HG02642 (cell line): Measurements from ENCODE around the gene PPP1R12C.

ENCODE experiments used
- ATAC-seq: cut with Tn5 transposase; IDR thresholded peaks from one replicate; pipeline ENCODE4 v1.9.1; 2021; ENCODE audit warnings: mild to moderate bottlenecking; ENCODE audit not compliant: unreplicated experiment, poor library complexity

PPP1R12C gene

DNA sequence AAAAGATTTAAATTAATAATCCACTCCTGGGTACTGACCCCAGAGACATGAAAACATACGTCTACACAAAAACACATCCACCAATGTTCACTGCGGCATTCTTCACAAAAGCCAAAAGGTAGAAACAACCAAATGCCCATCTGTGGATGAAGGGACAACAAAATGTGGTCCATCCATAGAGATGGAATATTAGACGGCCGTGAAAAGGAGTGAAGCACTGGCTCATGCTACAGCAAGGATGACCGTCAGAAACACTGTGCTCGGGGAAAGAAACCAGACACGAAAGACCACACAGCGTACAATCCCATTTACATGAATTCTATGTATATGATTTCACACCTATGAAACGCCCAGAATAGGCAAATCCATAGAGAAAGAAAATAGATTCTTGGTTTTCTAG, 60.6 kb downstream of the PPP1R12C start:
- ATAC-seq, result no peak

DNA sequence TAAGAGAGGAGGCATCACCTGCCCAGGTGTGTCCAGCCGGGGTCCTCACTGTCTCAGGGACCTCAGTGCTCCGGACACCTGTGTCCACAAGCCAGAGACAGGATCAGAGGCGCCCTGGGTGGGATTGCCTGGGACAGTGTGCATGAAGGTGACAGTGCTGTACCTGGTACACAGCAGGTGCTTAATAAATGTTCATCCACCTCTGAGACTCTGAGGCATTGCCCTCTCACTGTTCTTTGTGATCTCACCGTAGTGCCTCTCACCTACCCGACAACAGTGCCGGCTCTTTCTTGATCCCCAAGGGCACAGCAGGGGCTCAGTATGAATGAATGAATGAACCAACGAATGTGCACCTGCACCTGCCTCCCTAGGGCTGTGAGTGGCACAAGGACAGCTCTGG, 63.7 kb downstream of the PPP1R12C start:
- ATAC-seq, result no peak

DNA sequence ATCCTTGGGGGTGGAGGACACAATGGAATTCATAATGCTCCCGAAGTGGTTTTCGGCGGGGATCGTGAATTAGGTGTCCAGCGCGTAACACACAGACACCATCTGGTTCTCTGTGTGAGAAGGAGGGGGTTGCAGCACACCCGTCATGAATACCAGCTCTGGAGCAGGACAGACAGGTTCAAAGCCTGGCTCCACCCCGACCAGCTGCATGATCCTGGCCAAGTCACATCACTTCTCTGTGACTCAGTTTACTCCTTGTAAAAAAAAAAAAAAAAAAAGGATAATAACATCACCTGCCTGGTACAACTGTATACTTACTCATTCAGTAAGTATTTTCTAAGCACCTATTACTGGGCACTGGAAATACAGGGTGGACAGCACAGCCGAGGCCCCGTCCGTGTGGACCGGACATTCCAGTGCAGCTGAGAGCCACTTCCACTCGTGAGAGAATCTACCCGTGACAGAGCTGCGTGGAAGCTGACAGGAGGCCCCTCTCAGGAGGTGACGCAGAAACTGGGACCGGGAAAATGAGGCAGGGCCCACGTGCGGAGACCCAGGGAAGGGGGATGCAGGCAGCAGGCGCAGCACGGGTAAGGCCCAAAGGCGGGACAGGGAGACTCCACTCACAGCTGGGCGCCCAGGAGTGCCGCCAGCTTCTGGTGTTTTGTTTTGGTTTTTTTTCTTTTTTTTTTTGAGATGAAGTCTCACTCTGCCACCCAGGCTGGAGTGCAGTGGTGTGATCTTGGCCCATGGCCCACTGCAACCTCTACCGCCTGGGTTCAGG, 66.5 kb downstream of the PPP1R12C start:
- ATAC-seq, result no peak

DNA sequence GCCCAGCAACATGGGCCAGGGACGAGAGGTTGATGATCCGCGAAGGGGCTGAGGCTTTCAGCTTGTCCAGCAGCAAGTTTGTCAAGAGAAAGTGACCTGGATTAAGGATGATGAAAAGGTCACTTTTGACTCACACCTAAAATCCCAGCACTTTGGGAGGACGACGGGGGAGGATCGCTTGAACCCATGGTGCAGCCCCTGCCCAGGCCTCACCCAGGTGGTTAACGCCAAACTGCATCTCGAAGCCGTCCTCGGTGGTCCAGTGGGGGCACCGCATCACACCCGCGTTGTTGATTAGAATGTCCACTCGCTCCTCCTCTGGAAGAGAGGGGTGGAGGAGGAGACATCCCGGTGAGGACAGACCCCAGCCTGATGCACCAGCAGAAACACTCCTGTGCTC, 69.0 kb downstream of the PPP1R12C start:
- no peak for ATAC-seq

DNA sequence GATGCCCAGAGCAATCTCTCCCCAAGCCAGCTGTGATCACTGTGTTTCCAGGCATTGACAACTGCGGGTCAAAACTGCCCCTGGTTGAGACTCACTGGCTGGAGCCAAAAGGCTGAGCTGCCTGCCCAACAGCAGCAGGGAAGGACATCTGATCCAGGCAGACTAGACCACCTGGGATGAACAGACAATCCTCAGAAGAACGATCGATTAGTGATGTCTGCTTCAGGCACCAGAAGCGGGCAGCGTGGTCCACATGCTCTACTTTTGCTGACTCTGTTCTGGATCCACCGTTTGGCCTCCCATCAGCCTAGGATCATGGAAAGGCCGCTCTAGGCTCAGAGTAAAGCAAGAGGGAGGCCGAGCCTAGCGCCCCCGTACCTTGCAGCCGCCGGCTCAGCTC, 69.5 kb downstream of the PPP1R12C start:
- ATAC-seq, result no peak

DNA sequence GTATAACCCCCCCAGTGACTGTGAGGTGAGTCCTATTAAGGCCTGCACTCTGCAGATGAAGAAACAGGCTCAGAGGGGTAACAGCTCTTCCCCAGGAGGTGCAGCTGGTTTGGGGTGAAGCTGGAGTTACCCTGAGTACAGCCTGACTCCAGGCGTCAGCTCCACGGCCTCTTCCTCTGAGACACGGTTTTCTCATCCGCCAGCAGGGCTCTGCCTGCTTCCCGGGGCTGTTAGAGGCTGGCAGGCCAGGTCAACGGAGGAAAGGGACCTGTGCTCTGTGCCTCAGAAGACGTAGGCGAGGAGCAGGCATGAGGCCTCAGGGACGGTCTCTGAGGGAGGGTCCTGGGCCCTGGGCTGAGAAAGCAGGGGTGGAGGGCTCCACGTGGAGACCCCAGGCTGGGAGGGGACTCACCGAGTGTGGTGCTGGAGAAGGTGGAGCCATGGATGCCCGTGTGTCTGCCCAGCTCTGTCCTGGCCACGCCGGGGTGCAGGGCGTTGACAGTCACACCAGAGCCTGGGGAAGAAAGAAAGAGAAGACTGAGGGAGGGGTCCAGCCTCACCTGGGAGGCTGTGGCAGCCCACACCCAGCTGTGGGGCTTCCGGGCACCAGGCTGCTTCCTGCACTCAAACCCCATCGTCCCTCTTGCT, 70.3 kb downstream of the PPP1R12C start:
- no peak for ATAC-seq

DNA sequence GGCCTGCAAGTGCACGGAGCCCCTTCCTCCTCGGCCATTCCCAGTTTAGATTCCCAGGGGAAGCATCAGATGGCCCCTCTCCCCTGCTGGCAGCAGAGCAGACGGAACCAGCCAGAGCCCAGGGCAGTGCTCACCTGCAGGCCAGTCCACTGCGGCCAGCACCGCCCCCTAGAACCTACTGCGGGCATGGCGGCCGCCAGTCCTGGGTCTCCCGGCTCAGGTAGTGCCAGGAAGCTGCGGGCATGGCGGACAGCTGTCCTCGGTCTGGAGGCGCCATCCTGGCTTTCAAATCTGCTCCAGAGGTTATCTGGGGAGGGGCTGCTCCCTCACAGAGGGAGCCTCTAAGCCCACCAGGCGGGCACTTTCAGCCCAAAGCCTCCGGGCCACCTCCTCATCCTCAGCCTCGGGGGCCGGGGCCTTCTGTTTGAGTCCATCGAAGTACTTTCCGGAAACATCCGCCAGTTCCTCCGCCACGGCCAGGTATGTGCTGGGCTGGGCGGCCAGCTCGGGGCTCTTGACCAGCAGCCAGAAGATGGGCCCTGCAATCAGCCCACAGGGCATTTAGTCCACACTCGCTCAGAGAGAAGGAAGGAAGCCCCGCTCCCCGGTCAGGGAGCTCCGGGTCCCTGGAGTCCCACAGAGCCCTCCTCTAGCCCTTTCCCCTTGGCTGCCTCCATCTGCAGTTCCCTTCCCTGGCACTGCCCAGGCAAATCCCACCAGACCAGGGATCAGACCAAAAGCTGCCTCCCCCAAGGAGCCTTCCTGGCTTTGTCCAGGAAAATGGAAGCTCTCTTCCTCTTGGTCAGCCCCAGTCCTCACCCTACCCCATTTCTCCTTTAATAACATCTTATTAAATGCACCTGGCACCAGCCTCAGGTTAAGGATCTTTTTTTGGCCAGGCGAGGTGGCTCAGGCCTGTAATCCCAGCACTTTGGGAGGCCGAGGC, 72.4 kb downstream of the PPP1R12C start:
- ATAC-seq, result no peak

DNA sequence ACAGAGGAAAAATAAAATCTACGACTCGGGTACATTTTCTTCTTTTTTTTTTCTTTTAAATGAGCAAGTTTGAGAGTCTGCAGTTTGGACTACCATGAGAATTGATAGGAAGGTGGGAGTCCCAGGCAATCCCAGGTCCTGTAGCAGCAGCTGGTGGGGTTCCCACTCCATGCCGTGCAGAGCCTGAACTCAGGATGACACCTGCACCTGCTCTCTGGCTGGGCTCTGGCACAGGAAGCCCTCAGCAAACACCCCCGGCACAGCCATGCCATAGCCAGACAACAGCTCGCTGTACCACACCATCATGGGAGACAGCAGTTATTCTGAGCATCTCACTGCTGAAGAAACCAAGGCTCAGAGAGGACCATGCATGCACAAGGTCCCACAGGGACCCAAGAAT, 73.2 kb downstream of the PPP1R12C start:
- no peak for ATAC-seq

DNA sequence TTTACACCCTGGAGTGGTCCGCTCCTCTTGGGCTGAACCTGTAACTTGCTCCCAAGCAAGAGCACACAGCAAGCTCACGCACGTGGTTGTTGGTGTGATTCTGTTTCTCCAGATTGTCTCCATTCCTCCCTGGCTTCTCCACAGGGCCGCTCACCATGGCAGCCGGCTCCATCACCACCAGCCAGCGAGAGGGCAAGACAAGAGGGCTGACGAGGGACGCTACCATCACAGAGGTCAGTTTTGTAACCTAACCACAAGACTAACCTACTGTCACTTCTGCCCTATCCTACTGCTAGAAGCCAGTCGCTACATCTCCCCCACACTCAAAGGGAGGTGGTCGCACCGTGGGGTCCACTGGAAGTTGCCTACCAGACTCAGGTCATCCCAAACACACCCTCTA, 74.7 kb downstream of the PPP1R12C start:
- ATAC-seq, result no peak

DNA sequence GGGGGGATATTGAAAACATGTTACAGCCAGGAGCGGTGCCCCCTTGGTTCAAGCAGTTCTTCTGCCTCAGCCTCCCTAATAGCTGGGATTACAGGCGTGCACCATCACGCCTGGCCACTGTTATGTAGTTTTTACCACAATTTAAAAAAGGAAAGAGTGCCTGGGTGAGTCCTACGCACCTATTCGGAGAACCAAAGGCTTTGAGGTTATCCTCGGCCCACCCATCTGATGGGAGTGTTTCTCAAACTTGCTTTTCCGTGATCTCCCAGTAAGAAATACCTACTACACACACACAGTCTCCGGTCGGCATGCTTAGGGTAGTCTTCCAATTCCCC, 75.1 kb downstream of the PPP1R12C start:
- no peak for ATAC-seq

DNA sequence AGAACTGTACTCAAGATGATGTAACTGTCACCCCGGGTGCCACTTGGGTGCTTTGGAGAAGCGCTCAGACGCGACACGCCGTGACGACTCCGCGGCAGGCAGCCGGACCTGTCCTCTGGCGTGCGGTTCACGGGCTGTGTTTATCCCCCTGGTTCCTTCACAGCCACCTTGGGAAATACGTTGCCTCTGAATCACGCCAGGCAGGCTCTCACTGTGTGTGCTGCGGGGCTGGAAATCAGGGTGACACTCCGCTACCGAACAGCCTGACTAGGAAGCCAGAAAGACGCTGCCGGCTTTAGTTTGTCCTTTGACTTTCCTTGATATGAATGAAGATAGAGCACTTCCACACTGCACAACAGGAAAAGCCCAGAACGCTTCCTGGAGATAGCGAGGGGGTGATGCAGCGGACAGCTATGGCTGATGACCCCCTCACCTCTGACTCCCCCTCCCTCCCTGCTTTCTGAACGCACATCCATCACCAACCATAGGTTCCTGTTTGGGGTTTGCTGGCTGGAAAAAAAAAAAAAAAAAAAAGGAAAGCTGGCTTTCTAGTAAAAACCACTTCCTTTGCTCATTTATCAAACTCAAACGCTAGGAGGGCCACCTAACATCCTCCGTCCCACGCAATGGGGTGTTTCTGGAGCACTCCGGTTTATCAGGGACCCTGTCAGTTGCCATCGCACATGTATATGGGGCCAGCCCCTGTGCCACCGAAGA, 75.7 kb downstream of the PPP1R12C start:
- no peak for ATAC-seq

DNA sequence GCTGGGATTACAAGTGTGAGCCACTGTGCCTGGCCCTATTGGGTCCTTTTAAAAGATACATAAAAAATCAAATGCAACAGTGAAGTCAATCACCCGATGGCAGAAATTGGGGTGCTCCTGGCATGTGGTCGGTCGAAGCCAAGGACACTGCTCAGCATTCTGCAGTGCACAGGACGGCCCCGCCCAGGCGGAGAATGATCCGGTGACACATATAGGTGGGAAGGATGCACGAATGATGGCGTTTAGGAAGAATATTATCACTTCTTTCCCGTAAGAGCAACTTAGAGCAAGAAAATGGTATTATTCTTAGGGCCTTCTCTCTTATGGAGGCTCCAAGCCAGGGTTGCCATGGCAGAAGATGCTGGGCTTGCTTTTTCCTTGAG, 76.2 kb downstream of the PPP1R12C start:
- no peak for ATAC-seq
